Suprapubic skin (tissue), 4 donors: ENCODE data around the gene NRF1. TPM values are rescaled to one million over a fixed set of nuclear protein-coding genes. Genes with fewer than 3 reads are reported as not detected.

Source experiments
- DNase-seq, 2 donors: peaks; one replicate each; pipeline ENCODE4 v3.0.0-alpha.2; 2019; ENCODE audit warnings: low spot score in 2 of 2
- H3K27ac ChIP-seq: fragments of 200-600 bp; sonication (generic); one replicate; pipeline ENCODE4 v1.5.1; 2019
- H3K27me3 ChIP-seq: fragments of 200-600 bp; sonication (generic); one replicate; pipeline ENCODE4 v1.5.1; 2019
- H3K36me3 ChIP-seq: fragments of 200-600 bp; sonication (generic); one replicate; pipeline ENCODE4 v1.5.1; 2019
- H3K4me1 ChIP-seq: fragments of 200-600 bp; sonication (generic); one replicate; pipeline ENCODE4 v1.5.1; 2019
- H3K4me3 ChIP-seq: fragments of 200-600 bp; sonication (generic); one replicate; pipeline ENCODE4 v1.5.1; 2019; ENCODE audit warnings: mild to moderate bottlenecking
- H3K9me3 ChIP-seq: fragments of 200-600 bp; sonication (generic); one replicate; pipeline ENCODE4 v1.5.1; 2019
- EP300 ChIP-seq: sonication (generic); formaldehyde crosslinking; IDR thresholded peaks from one replicate; pipeline ENCODE4 v1.6.1; 2017; ENCODE audit warnings: antibody characterized with exemption
- POLR2A ChIP-seq, 2 donors: fragments of 450-650 bp; IDR thresholded peaks; one replicate each; pipeline ENCODE4 v1.6.1; 2017; ENCODE audit warnings: antibody characterized with exemption in 2 of 2, mild to moderate bottlenecking in 2 of 2, moderate library complexity in 2 of 2
- POLR2AphosphoS5 ChIP-seq, 3 donors: sonication (generic); formaldehyde crosslinking; IDR thresholded peaks; one replicate each; pipeline ENCODE4 v1.6.1; 2017; ENCODE audit warnings: antibody characterized with exemption in 3 of 3
- WGBS: methylation state at CpG from one replicate; pipeline ENCODE4 v1.1.5; 2018; 5-methylcytosine and 5-hydroxymethylcytosine counted together
- total RNA-seq, 4 donors: library from RNA; depleted of rRNA; stranded (reverse); fragments of >200 nt; gene quantifications; one replicate each; pipeline ENCODE4 v1.1.0, GENCODE V29; 2016
- TF ChIP-seq, protein P1 (sequence below), 2 donors: fragments of 200-600 bp in 1 of 2; fragments of 450-650 bp in 1 of 2; sonication (generic) in 1 of 2; IDR thresholded peaks; one replicate each; pipeline ENCODE4 v1.5.1; 2016 to 2019; ENCODE audit warnings: antibody characterized with exemption in 2 of 2, mild to moderate bottlenecking in 1 of 2, moderate library complexity in 1 of 2

NRF1 gene
- total RNA-seq, 4 donors from 2014 or later, result 11.7 to 33.2 (median 15.5) TPM

DNA sequence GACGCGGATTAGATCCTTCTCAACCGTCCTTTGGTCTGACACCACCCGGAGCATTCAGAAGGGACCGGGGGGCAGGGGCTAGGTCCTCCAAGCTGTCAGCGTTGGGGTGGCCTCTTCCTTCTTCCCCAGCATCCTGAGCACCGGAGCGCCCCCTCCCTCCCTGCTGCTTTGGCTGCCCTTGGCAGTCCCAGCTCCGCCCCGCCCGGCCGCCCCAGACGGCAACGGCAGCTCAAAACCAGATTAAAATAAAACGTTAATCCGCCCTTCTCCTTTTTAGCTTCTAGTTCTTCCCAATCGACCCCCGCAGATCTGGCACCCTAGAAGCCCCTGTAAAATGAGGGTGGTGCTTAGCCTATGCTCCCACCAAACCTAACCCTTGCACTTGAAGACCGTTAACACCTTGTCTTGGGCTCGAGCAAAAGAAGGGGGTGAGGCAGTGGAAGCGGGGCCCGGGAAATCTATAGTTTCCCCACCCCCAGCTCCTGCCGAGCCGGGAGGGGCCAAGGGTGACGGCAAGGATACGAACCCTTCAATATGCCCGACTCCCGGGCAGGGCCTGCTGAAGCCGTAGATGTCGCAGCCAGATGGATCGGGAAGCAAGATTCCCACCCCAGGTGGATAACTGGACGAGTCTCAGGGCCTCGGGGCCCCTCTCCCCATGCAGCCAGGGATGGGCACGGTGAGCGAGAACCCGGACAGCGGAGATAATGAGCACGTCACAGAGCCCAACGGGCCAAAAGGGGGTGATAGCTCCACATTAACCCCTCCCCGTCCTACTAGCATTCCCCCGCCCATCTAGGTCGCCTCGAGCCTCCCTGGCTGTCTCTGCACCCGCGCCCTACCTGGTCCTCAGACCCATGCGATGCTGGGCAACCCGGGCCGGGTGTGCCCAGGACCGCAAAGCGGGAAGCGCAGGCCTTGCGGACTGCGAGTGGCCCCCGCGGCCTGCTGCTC is 169.7 kb downstream of the NRF1 start:
- TF ChIP-seq EP300 (no peak), POLR2AphosphoS5 (IDR thresholded peaks at IDR 0.05) (no peak), POLR2A (IDR thresholded peaks at IDR 0.05) (no peak)
- TF ChIP-seq, protein P1, sequence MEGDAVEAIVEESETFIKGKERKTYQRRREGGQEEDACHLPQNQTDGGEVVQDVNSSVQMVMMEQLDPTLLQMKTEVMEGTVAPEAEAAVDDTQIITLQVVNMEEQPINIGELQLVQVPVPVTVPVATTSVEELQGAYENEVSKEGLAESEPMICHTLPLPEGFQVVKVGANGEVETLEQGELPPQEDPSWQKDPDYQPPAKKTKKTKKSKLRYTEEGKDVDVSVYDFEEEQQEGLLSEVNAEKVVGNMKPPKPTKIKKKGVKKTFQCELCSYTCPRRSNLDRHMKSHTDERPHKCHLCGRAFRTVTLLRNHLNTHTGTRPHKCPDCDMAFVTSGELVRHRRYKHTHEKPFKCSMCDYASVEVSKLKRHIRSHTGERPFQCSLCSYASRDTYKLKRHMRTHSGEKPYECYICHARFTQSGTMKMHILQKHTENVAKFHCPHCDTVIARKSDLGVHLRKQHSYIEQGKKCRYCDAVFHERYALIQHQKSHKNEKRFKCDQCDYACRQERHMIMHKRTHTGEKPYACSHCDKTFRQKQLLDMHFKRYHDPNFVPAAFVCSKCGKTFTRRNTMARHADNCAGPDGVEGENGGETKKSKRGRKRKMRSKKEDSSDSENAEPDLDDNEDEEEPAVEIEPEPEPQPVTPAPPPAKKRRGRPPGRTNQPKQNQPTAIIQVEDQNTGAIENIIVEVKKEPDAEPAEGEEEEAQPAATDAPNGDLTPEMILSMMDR (IDR thresholded peaks at IDR 0.05), result no peak
- H3K4me1 ChIP-seq, result peaks cover 76% of the 10 kb centered on the region
- H3K36me3 ChIP-seq, result no peaks in the 10 kb centered on the region
- peak overlapping the region; percentile 72 for H3K4me3 ChIP-seq
- peaks cover 100% of the 10 kb centered on the region for H3K27me3 ChIP-seq
- no peaks in the 10 kb centered on the region for H3K9me3 ChIP-seq
- H3K27ac ChIP-seq, result no peak overlapping the region
- WGBS, result 3% methylated on average over 48 of the region's 55 CpGs
- peak in 1 of 2 donors; percentile 62 for DNase-seq

DNA sequence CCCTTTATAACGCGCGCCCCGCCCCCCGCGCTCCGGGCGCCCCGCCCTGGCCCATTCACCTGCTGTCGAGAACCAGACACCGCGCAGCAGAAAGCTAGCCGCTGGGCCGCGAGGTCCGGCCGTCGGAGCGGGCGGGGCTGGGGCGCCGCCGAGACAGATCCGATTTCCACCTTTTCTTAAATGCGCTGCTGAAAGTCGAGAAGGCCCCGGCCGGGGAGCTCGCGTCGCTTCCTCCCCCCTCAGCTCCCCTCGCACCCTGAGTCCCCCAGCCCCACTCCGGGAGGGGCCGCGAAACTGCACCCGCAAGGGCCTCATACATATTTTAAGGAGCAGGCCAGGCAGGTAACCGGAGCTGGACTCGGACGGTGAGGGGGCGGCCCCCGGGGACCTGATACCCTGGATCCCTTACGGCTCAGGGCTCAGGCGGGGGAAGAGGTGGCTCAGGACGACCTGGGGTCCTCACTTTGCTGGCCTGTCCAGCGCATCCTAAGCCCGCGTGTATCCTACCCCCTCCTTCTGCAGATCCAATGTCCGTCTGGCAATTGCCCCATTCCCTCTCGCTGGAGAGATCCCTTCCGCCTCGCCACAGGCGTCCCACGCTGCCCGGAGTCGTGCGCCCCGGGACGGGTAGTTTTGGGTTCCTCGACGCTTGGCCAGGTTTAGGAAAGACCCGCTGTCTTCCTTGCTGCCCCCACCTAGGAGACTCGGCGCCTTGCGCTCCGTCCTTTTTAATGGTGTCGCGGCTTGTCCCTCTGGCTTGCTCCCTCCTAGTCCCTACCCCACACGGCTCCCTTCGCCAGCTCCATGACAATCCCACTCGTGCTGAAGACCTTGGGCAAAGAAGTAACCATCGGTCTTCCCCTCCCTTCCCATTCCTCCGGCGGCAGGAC is 170.7 kb downstream of the NRF1 start:
- Histone ChIP-seq H3K4me1 (peaks cover 76% of the 10 kb centered on the region), H3K36me3 (no peaks in the 10 kb centered on the region), H3K27ac (no peak overlapping the region), H3K9me3 (no peaks in the 10 kb centered on the region), H3K27me3 (peaks cover 100% of the 10 kb centered on the region), H3K4me3 (peak overlapping the region; percentile 72)
- TF ChIP-seq POLR2A (IDR thresholded peaks at IDR 0.05) (no peak), POLR2AphosphoS5 (IDR thresholded peaks at IDR 0.05) (no peak), EP300 (no peak)
- DNase-seq, result peak in 1 of 2 donors; percentile 54
- WGBS, result 1% methylated on average over 43 of the region's 73 CpGs

DNA sequence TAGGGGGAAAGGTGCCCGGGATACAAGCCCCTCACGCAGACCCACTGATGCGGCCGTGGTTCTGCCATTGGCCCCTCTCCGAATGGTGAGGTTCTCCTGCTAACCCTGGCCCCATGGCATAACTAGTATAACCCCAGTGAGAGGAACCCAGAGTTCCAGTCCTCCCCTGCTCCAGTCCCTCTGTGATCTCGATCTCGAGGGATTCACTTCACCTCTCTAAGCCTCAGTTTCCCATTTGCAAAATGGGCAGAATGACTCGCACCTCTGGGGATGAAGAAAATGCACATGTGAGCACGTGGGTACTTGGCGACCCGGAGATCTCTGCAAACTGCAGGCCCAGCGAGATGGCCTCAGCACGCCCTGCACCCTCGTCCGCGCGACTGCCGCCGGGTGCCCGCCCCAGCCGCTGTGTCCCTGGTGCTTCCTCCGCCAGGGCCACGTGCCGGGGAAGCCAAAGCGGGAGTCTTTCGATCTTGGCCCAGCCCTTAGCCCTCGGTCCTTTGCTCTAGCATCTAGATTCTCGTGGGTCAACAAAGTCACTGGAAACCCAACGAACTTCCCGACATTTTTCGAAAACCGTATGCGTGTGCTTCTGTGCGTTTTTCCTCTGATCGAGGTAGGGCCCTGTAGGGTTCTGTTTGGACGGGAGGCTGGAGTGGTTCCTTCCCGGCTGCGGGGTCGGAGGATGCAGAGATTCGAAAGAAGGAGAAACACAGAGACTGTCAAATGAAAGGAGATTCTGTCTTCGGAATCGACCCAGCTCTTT is 171.5 kb downstream of the NRF1 start:
- H3K4me1 ChIP-seq, result peaks cover 76% of the 10 kb centered on the region
- no peak overlapping the region for H3K27ac ChIP-seq
- no peak overlapping the region for H3K4me3 ChIP-seq
- no peaks in the 10 kb centered on the region for H3K9me3 ChIP-seq
- peak in 1 of 2 donors; percentile 50 for DNase-seq
- H3K27me3 ChIP-seq, result peaks cover 99% of the 10 kb centered on the region
- no peaks in the 10 kb centered on the region for H3K36me3 ChIP-seq
- TF ChIP-seq POLR2AphosphoS5 (IDR thresholded peaks at IDR 0.05) (no peak), EP300 (no peak), POLR2A (IDR thresholded peaks at IDR 0.05) (no peak)
- TF ChIP-seq, protein P1 (IDR thresholded peaks at IDR 0.05), result no peak
- WGBS, result 9% methylated on average over 26 of the region's 42 CpGs

DNA sequence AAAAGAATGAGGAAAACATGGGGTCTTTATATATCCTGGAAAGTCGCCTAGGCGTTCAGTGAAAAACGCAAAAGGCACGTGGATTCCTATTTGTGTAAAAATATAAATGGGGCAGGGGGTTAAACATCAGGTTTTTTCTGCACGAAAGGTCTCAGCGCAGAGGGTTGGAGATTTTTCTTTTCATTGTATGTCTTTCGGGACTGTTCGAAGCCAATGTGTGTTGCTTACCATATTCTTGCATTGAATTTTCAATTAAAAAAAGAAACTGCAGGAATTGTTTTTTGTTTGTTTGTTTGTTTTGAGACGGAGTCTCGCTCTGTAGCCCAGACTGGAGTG is 172.0 kb downstream of the NRF1 start:
- WGBS, result 23% methylated on average over 10 of the region's 10 CpGs

DNA sequence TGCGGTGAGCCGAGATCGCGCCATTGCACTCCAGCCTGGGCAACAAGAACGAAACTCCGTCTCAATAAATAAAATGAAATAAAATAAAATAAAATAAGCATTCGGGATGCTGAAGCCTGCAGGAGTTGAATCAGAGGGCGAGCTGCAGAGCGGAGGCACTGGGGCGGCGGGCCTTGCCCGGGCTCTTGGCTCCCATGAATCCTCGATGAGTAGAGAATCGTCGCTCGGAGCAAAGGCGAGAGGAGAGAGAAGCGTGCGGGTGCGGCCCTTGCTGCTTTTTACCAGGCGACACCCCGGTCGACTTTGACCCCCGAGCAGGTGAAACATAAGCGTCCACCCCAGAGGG is 172.9 kb downstream of the NRF1 start:
- no peaks in the 10 kb centered on the region for H3K36me3 ChIP-seq
- H3K9me3 ChIP-seq, result no peaks in the 10 kb centered on the region
- WGBS, result 25% methylated on average over 14 of the region's 25 CpGs
- peaks cover 65% of the 10 kb centered on the region for H3K4me1 ChIP-seq
- no peak overlapping the region for H3K27ac ChIP-seq
- peaks cover 94% of the 10 kb centered on the region for H3K27me3 ChIP-seq
- DNase-seq, result no peak
- no peak for TF ChIP-seq POLR2AphosphoS5 (IDR thresholded peaks at IDR 0.05)
- no peak for TF ChIP-seq EP300
- no peak for TF ChIP-seq POLR2A (IDR thresholded peaks at IDR 0.05)
- TF ChIP-seq, protein P1 (IDR thresholded peaks at IDR 0.05), result no peak
- no peak overlapping the region for H3K4me3 ChIP-seq

More for the DNA sequence above, 172.0 kb downstream of the NRF1 start:
- H3K9me3 ChIP-seq, result no peaks in the 10 kb centered on the region
- no peaks in the 10 kb centered on the region for H3K36me3 ChIP-seq
- peaks cover 95% of the 10 kb centered on the region for H3K27me3 ChIP-seq
- H3K27ac ChIP-seq, result no peak overlapping the region
- DNase-seq, result no peak
- no peak overlapping the region for H3K4me3 ChIP-seq
- TF ChIP-seq POLR2AphosphoS5 (IDR thresholded peaks at IDR 0.05), result no peak
- TF ChIP-seq POLR2A (IDR thresholded peaks at IDR 0.05), result no peak
- no peak for TF ChIP-seq EP300
- TF ChIP-seq, protein P1 (IDR thresholded peaks at IDR 0.05), result no peak
- peaks cover 74% of the 10 kb centered on the region for H3K4me1 ChIP-seq
